ENCODE results near the gene DNAJC13. TPM values are rescaled to one million over a fixed set of nuclear protein-coding genes. Genes with fewer than 3 reads are reported as not detected.

The DNAJC13 gene
- total and polyA plus RNA-seq, 2 experiments from 2014 or later = 15.1 to 55.4 TPM

DNA sequence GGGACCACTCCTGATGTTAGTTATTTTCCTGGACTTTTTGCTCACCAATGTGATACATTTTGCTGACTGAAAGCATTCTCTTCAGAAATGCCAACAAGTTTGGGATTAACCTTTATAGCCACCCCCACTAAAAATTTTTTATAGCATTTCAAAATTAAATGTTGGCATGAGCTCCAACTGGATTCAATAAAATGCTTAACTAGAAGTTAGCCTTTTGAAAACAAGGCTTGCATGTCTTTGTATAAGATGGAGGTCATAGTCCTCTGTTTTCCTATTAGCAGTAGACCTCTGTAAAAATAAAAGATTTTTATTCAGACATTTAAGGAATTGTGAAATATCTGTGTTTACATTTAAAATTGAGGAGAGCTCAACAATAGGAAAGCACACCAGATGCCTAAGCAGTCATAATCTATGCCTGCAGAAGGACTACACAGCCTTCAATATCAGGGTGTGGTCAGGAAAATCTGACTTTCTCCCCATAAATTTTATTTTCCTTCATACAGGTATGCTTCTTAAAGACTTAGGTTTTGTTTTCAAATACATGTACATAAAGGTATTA lies 87.2 kb downstream of the DNAJC13 start:
- Histone ChIP-seq H3K4me3 (no peak overlapping the region), H3K9me3 (ENCODE audit: low read depth) (no peaks in the 10 kb centered on the region), H3K4me2 (no peak overlapping the region), H2AFZ (no peak overlapping the region), H3K4me1 (ENCODE audit: insufficient read depth) (no peaks in the 10 kb centered on the region), H3K79me2 (no peaks in the 10 kb centered on the region), H3K9me2 (replicated peaks; ENCODE audit: insufficient read depth) (no peaks in the 10 kb centered on the region), H3K27ac (no peak overlapping the region), H3K27me3 (no peaks in the 10 kb centered on the region), H3K36me3 (replicated peaks; ENCODE audit: insufficient read depth, low read depth) (no peaks in the 10 kb centered on the region), H4K20me1 (ENCODE audit: insufficient read depth, poor library complexity, severe bottlenecking) (no peaks in the 10 kb centered on the region)
- TF ChIP-seq EZH2 (IDR thresholded peaks at IDR 0.05; ENCODE audit: borderline replicate concordance) (no peak), CTCF (IDR thresholded peaks at IDR 0.05; ENCODE audit: poor library complexity) (no peak), EZH2phosphoT487 (IDR thresholded peaks at IDR 0.05; ENCODE audit: low read depth, severe bottlenecking, unreplicated experiment) (no peak)
- DNase-seq (ENCODE audit: low spot score) = no peak

DNA sequence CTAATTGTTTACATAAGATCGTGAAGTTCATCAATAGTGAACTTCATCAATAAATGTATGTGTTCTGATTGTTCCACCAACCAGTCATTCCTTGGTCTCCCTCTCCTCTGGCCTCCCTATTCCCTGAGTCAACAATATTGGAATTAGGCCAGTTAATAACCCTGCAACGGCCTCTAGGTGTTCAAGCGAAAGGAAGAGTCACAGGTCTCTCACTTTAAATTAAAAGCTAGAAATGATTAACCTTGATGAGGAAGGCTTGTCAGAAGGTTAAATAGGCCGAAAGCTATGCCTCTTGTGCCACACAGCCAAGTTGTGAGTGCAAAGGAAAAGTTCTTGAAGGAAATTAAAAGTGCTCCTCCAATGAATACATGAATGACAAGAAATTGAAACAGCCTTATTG lies 90.4 kb downstream of the DNAJC13 start:
- H3K36me3 ChIP-seq (replicated peaks; ENCODE audit: insufficient read depth, low read depth) = peaks cover 8% of the 10 kb centered on the region
- TF ChIP-seq CTCF (IDR thresholded peaks at IDR 0.05; ENCODE audit: poor library complexity) = no peak
- no peak for TF ChIP-seq EZH2 (IDR thresholded peaks at IDR 0.05; ENCODE audit: borderline replicate concordance)
- no peak for TF ChIP-seq EZH2phosphoT487 (IDR thresholded peaks at IDR 0.05; ENCODE audit: low read depth, severe bottlenecking, unreplicated experiment)
- H3K4me3 ChIP-seq = no peak overlapping the region
- no peak for DNase-seq (ENCODE audit: low spot score)
- no peaks in the 10 kb centered on the region for H3K79me2 ChIP-seq
- H3K9me2 ChIP-seq (replicated peaks; ENCODE audit: insufficient read depth) = no peaks in the 10 kb centered on the region
- no peak overlapping the region for H3K4me2 ChIP-seq
- WGBS (ENCODE audit: low lambda C conversion rate, missing lambda C conversion rate) = 75% methylated on average over 4 of the region's 4 CpGs
- H3K9me3 ChIP-seq (ENCODE audit: low read depth) = no peaks in the 10 kb centered on the region
- no peaks in the 10 kb centered on the region for H3K4me1 ChIP-seq (ENCODE audit: insufficient read depth)
- H2AFZ ChIP-seq = no peak overlapping the region
- H3K27ac ChIP-seq = no peak overlapping the region
- no peaks in the 10 kb centered on the region for H4K20me1 ChIP-seq (ENCODE audit: insufficient read depth, poor library complexity, severe bottlenecking)
- no peaks in the 10 kb centered on the region for H3K27me3 ChIP-seq

- no peaks in the 10 kb centered on the region for H3K9me2 ChIP-seq (replicated peaks; ENCODE audit: insufficient read depth)
- H3K36me3 ChIP-seq (replicated peaks; ENCODE audit: insufficient read depth, low read depth) = peaks cover 8% of the 10 kb centered on the region
- no peak for TF ChIP-seq EZH2phosphoT487 (IDR thresholded peaks at IDR 0.05; ENCODE audit: low read depth, severe bottlenecking, unreplicated experiment)
- TF ChIP-seq CTCF (IDR thresholded peaks at IDR 0.05; ENCODE audit: poor library complexity) = no peak
- TF ChIP-seq EZH2 (IDR thresholded peaks at IDR 0.05; ENCODE audit: borderline replicate concordance) = no peak
- no peaks in the 10 kb centered on the region for H4K20me1 ChIP-seq (ENCODE audit: insufficient read depth, poor library complexity, severe bottlenecking)
- H3K27ac ChIP-seq = no peak overlapping the region
- no peaks in the 10 kb centered on the region for H3K27me3 ChIP-seq
- no peak for DNase-seq (ENCODE audit: low spot score)
- no peaks in the 10 kb centered on the region for H3K9me3 ChIP-seq (ENCODE audit: low read depth)
- no peak overlapping the region for H2AFZ ChIP-seq
- 100% methylated on average over 1 of the region's 1 CpG for WGBS (ENCODE audit: low lambda C conversion rate, missing lambda C conversion rate)
- H3K4me1 ChIP-seq (ENCODE audit: insufficient read depth) = no peaks in the 10 kb centered on the region
- H3K79me2 ChIP-seq = no peaks in the 10 kb centered on the region
- no peak overlapping the region for H3K4me3 ChIP-seq
- H3K4me2 ChIP-seq = no peak overlapping the region
These were observed 91.8 kb downstream of the DNAJC13 start for GRCh38 chr3:132509096-132509495.

GRCh38 chr3:132509506-132509905 lies 92.2 kb downstream of the DNAJC13 start:
- H3K4me3 ChIP-seq = no peak overlapping the region
- no peaks in the 10 kb centered on the region for H3K9me2 ChIP-seq (replicated peaks; ENCODE audit: insufficient read depth)
- H3K9me3 ChIP-seq (ENCODE audit: low read depth) = no peaks in the 10 kb centered on the region
- H3K27ac ChIP-seq = no peak overlapping the region
- H2AFZ ChIP-seq = no peak overlapping the region
- 96% methylated on average over 1 of the region's 1 CpG for WGBS (ENCODE audit: low lambda C conversion rate, missing lambda C conversion rate)
- H3K4me1 ChIP-seq (ENCODE audit: insufficient read depth) = no peaks in the 10 kb centered on the region
- H3K36me3 ChIP-seq (replicated peaks; ENCODE audit: insufficient read depth, low read depth) = peaks cover 8% of the 10 kb centered on the region
- TF ChIP-seq EZH2 (IDR thresholded peaks at IDR 0.05; ENCODE audit: borderline replicate concordance) = no peak
- no peak for TF ChIP-seq CTCF (IDR thresholded peaks at IDR 0.05; ENCODE audit: poor library complexity)
- TF ChIP-seq EZH2phosphoT487 (IDR thresholded peaks at IDR 0.05; ENCODE audit: low read depth, severe bottlenecking, unreplicated experiment) = no peak
- no peak for DNase-seq (ENCODE audit: low spot score)
- H4K20me1 ChIP-seq (ENCODE audit: insufficient read depth, poor library complexity, severe bottlenecking) = no peaks in the 10 kb centered on the region
- no peak overlapping the region for H3K4me2 ChIP-seq
- H3K79me2 ChIP-seq = no peaks in the 10 kb centered on the region
- no peaks in the 10 kb centered on the region for H3K27me3 ChIP-seq
